ENCODE data around the gene EEF1G. TPM values are rescaled to one million over a fixed set of nuclear protein-coding genes. Genes with fewer than 3 reads are reported as not detected.
"Not testable (repeated sequence)": the region's sequence is repeated elsewhere in the genome, so short reads cannot be mapped to it uniquely, and the experiment has no call there.

The EEF1G gene
- total and polyA plus RNA-seq, 2 of the 13 experiments (the other 11 are each of a cell fraction or from before 2014, with no cell fraction given), result 1,787 to 2,144 TPM

GRCh38 chr11:62559626-62560025 is 14.1 kb downstream of the EEF1G start:
- not testable (repeated sequence) for H3K9ac ChIP-seq (ENCODE audit: insufficient read depth, low read depth, low read length); H2AFZ ChIP-seq (ENCODE audit: low read length); H3K4me3 ChIP-seq (replicated peaks in 1 of 3; ENCODE audit: insufficient read depth in 1 of 3, low read depth in 2 of 3, low read length in 3 of 3); H3K4me2 ChIP-seq (ENCODE audit: low read depth, low read length); H3K9me3 ChIP-seq (ENCODE audit: low read length); H3K27me3 ChIP-seq (ENCODE audit: control insufficient read depth in 1 of 2, insufficient read depth in 2 of 2, low read length in 2 of 2); ATAC-seq; FAIRE-seq; H3K79me2 ChIP-seq (ENCODE audit: insufficient read depth, low read length); DNase-seq (ENCODE audit: low spot score)
- 100% methylated on average over 2 of the region's 5 CpGs for WGBS (ENCODE audit: low lambda C conversion rate)
- intact Hi-C loops (cut with micrococcal nuclease; ENCODE audit: unreplicated experiment) (loop anchor here (1.0 to 2.0 kb wide), 3 partner anchors 17 to 165 kb away; no protein-coding TSS in a partner anchor), in situ Hi-C loops (cut with HindIII; ENCODE audit: extremely low pct_ligation_motif_present, low pct_unique_long_range_greater_than_20kb) (loop anchor here (5.0 kb wide), 1 partner anchor 162 kb away; no protein-coding TSS in a partner anchor)
- Histone ChIP-seq H3K36me3 (replicated peaks in 1 of 2; ENCODE audit: control insufficient read depth in 1 of 2, insufficient read depth in 2 of 2, low read length in 2 of 2) (peaks cover 10 to 58% of the 10 kb centered on the region in 2 experiments), H4K20me1 (ENCODE audit: insufficient read depth, low read length) (peaks cover 14% of the 10 kb centered on the region; the same call in 1 of the 2 replicates), H3K27ac (ENCODE audit: extremely low read length, insufficient read depth, low read length) (peak overlapping the region; percentile 47), H3K4me1 (ENCODE audit: insufficient read depth, low read length) (peaks cover 70% of the 10 kb centered on the region)
- POLR2A ChIA-PET, result interaction anchor here (1.2 to 2.3 kb wide), 6 partner anchors 8 to 112 kb away, joined by 3 to 22 read pairs (median 4); partner anchors contain the start of genes AHNAK, EEF1G, LBHD1 and TUT1
- CTCF ChIA-PET (ENCODE audit: low intra/inter-chr PET ratio, low total read pairs), result interaction anchor here (0.7 to 2.9 kb wide), 5 partner anchors 11 to 179 kb away, joined by 3 to 32 read pairs (median 10); no protein-coding TSS in a partner anchor
- TF ChIP-seq POLR2AphosphoS5 (IDR thresholded peaks at IDR 0.05; ENCODE audit: low read depth, low read length), result peak; percentile 25; the same call in 1 of the 2 replicates
- TSS peak; percentile 98 for BruUV-seq (replicated peaks)

- ChIA-PET POLR2A (interaction anchor here (0.7 to 1.6 kb wide), 5 partner anchors 12 to 61 kb away, joined by 3 to 5 read pairs (median 3); partner anchors contain the start of genes AHNAK, EEF1G and TUT1), CTCF (ENCODE audit: low intra/inter-chr PET ratio, low total read pairs) (interaction anchor here (2.4 to 2.9 kb wide), 2 partner anchors 16 to 165 kb away, joined by 10 to 19 read pairs; no protein-coding TSS in a partner anchor)
- peaks cover 70% of the 10 kb centered on the region for H3K4me1 ChIP-seq (ENCODE audit: insufficient read depth, low read length)
- DNase-seq (ENCODE audit: low spot score), result no peak
- no peak overlapping the region for H3K4me3 ChIP-seq (replicated peaks in 1 of 3; ENCODE audit: insufficient read depth in 1 of 3, low read depth in 2 of 3, low read length in 3 of 3)
- no peaks in the 10 kb centered on the region for H3K27me3 ChIP-seq (ENCODE audit: control insufficient read depth in 1 of 2, insufficient read depth in 2 of 2, low read length in 2 of 2)
- H3K27ac ChIP-seq (ENCODE audit: extremely low read length, insufficient read depth, low read length), result no peak overlapping the region
- H3K36me3 ChIP-seq (replicated peaks in 1 of 2; ENCODE audit: control insufficient read depth in 1 of 2, insufficient read depth in 2 of 2, low read length in 2 of 2), result peaks cover 10 to 56% of the 10 kb centered on the region in 2 experiments
- no TSS peak for BruUV-seq (replicated peaks)
- intact Hi-C loops (cut with micrococcal nuclease; ENCODE audit: unreplicated experiment), result no loop called here
- TF ChIP-seq NFAT5 (CRISPR knock-in tag; IDR thresholded peaks at IDR 0.05), result no peak
- TF ChIP-seq, protein P1, sequence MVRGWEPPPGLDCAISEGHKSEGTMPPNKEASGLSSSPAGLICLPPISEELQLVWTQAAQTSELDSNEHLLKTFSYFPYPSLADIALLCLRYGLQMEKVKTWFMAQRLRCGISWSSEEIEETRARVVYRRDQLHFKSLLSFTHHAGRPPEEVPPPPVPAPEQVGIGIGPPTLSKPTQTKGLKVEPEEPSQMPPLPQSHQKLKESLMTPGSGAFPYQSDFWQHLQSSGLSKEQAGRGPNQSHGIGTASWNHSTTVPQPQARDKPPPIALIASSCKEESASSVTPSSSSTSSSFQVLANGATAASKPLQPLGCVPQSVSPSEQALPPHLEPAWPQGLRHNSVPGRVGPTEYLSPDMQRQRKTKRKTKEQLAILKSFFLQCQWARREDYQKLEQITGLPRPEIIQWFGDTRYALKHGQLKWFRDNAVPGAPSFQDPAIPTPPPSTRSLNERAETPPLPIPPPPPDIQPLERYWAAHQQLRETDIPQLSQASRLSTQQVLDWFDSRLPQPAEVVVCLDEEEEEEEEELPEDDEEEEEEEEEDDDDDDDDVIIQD (CRISPR knock-in tag; IDR thresholded peaks at IDR 0.05; ENCODE audit: low read depth), result no peak
- TF ChIP-seq POGZ (CRISPR knock-in tag; IDR thresholded peaks at IDR 0.05), result no peak
- no peak for ATAC-seq
- H3K4me2 ChIP-seq (ENCODE audit: low read depth, low read length), result no peak overlapping the region
- WGBS (ENCODE audit: low lambda C conversion rate), result 95% methylated on average over 8 of the region's 8 CpGs
- H3K9ac ChIP-seq (ENCODE audit: insufficient read depth, low read depth, low read length), result no peak overlapping the region
- peaks cover 14% of the 10 kb centered on the region; the same call in 1 of the 2 replicates for H4K20me1 ChIP-seq (ENCODE audit: insufficient read depth, low read length)
- no peak overlapping the region for H2AFZ ChIP-seq (ENCODE audit: low read length)
- H3K79me2 ChIP-seq (ENCODE audit: insufficient read depth, low read length), result peaks cover 6% of the 10 kb centered on the region
- FAIRE-seq, result no peak
- in situ Hi-C loops (cut with HindIII; ENCODE audit: extremely low pct_ligation_motif_present, low pct_unique_long_range_greater_than_20kb), result loop anchor here (5.0 kb wide), 1 partner anchor 162 kb away; no protein-coding TSS in a partner anchor
- H3K9me3 ChIP-seq (ENCODE audit: low read length), result no peaks in the 10 kb centered on the region
Measured at GRCh38 chr11:62559204-62559603, 14.5 kb downstream of the EEF1G start.

All from HepG2 (cell line).